NCI-H2029 treated with DMSO at 0.1 percent for 48 hours (cell line): ENCODE measurements around the gene SMARCC2.

Experiments
- DNase-seq: peaks from one replicate; lab custom pipeline; 2025; lab: John Stamatoyannopoulos, UW

The SMARCC2 gene

GRCh38 chr12:56189099-56189917, at the start of gene SMARCC2:
SMARCC2 (minus strand) TSS chr12:56189483; CDS start chr12:56189461, 22 bp downstream.
- DNase-seq: peak; percentile 74

- no peak for DNase-seq
These were observed 48.3 kb upstream of the SMARCC2 start for GRCh38 chr12:56237552-56237951.

GRCh38 chr12:56236985-56237384, 47.7 kb upstream of the SMARCC2 start:
- no peak for DNase-seq

- no peak for DNase-seq
These were observed 46.8 kb upstream of the SMARCC2 start for GRCh38 chr12:56236091-56236490.

- DNase-seq: no peak
These were observed 45.6 kb upstream of the SMARCC2 start for GRCh38 chr12:56234746-56235436.

GRCh38 chr12:56231184-56231582, 41.9 kb upstream of the SMARCC2 start:
- no peak for DNase-seq

GRCh38 chr12:56230432-56231183, 41.3 kb upstream of the SMARCC2 start:
- no peak for DNase-seq

GRCh38 chr12:56229916-56230431, 40.7 kb upstream of the SMARCC2 start, which contains the start of gene SLC39A5:
SLC39A5 (plus strand) TSS chr12:56230051; CDS start chr12:56231275, 1,224 bp downstream.
- no peak for DNase-seq

GRCh38 chr12:56229082-56229481, 39.8 kb upstream of the SMARCC2 start:
- DNase-seq: no peak

GRCh38 chr12:56224954-56225353, 35.7 kb upstream of the SMARCC2 start:
- no peak for DNase-seq

GRCh38 chr12:56224102-56224701, 34.9 kb upstream of the SMARCC2 start, which contains the start of gene NABP2:
NABP2 (plus strand) TSS chr12:56224342; CDS start chr12:56224857, 515 bp downstream.
- peak; percentile 92 for DNase-seq

- DNase-seq: no peak
These were observed 34.4 kb upstream of the SMARCC2 start for GRCh38 chr12:56223571-56224101.

- no peak for DNase-seq
These were observed 33.2 kb upstream of the SMARCC2 start for GRCh38 chr12:56222531-56222895.

- DNase-seq: peak; percentile 92
These were observed 32.7 kb upstream of the SMARCC2 start, which contains the start of gene RNF41 for GRCh38 chr12:56221757-56222530. RNF41 (minus strand) TSS chr12:56221922; CDS start chr12:56214047, 7,875 bp downstream.

- DNase-seq: no peak
These were observed 32.0 kb upstream of the SMARCC2 start for GRCh38 chr12:56221232-56221756.

GRCh38 chr12:56220611-56221231, 31.4 kb upstream of the SMARCC2 start:
- DNase-seq: no peak

GRCh38 chr12:56219840-56220239, 30.6 kb upstream of the SMARCC2 start:
- DNase-seq: no peak

GRCh38 chr12:56216461-56216860, 27.2 kb upstream of the SMARCC2 start:
- DNase-seq: no peak

- no peak for DNase-seq
These were observed 24.6 kb upstream of the SMARCC2 start for GRCh38 chr12:56213878-56214277.

- DNase-seq: no peak
These were observed 23.1 kb upstream of the SMARCC2 start for GRCh38 chr12:56212361-56212760.
